ENCODE results near the gene TXNL1. TPM values are rescaled to one million over a fixed set of nuclear protein-coding genes. Genes with fewer than 3 reads are reported as not detected.

The TXNL1 gene
- total RNA-seq, 1 experiment from 2014 or later, result 90.4 TPM

DNA sequence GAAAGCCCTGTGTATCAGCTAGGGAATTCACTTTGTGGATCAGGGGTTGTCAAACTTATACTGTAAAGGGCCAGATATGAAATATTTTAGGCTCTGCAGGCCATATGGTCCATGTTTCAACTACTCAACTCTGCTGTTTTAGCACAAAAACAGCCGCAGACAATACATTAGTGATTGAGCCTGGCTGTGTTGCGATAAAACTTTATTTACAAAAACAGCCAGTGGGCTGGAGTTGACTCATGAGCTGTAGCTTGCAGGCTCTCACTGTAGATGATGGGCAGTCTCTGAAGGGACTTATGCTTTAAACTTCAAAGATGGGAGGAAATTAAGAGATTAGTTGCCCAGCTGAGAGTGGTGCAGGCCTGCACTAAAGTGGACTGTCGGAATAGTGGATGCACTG is 45.9 kb upstream of the TXNL1 start:
- H3K56ac ChIP-seq (ENCODE audit: insufficient read length, low read depth, low read length), result no peak overlapping the region
- no peak overlapping the region for H2BK15ac ChIP-seq (ENCODE audit: low read depth, low read length)
- H3K9me3 ChIP-seq (ENCODE audit: control insufficient read depth, low read depth, low read length), result no peaks in the 10 kb centered on the region
- H2BK20ac ChIP-seq (ENCODE audit: low read depth, low read length, poor library complexity, severe bottlenecking), result no peak overlapping the region
- H2AFZ ChIP-seq (ENCODE audit: low read length), result no peak overlapping the region
- no peak overlapping the region for H3K27ac ChIP-seq (ENCODE audit: insufficient read length, low read depth, low read length)
- no peak for DNase-seq
- no peak overlapping the region for H3K23ac ChIP-seq (ENCODE audit: insufficient read length, low read depth, low read length)
- no peak overlapping the region for H2BK120ac ChIP-seq (ENCODE audit: low read depth, low read length, poor library complexity, severe bottlenecking)
- H3K36me3 Mint-ChIP-seq (ENCODE audit: insufficient read depth in 1 of 3, low read depth in 3 of 3), result no peaks in the 10 kb centered on the region
- no peak overlapping the region for H2AK5ac ChIP-seq (ENCODE audit: insufficient read length, low read length)
- no peak overlapping the region for H4K5ac ChIP-seq (ENCODE audit: insufficient read length, low read depth, low read length)
- TF ChIP-seq, protein P1, sequence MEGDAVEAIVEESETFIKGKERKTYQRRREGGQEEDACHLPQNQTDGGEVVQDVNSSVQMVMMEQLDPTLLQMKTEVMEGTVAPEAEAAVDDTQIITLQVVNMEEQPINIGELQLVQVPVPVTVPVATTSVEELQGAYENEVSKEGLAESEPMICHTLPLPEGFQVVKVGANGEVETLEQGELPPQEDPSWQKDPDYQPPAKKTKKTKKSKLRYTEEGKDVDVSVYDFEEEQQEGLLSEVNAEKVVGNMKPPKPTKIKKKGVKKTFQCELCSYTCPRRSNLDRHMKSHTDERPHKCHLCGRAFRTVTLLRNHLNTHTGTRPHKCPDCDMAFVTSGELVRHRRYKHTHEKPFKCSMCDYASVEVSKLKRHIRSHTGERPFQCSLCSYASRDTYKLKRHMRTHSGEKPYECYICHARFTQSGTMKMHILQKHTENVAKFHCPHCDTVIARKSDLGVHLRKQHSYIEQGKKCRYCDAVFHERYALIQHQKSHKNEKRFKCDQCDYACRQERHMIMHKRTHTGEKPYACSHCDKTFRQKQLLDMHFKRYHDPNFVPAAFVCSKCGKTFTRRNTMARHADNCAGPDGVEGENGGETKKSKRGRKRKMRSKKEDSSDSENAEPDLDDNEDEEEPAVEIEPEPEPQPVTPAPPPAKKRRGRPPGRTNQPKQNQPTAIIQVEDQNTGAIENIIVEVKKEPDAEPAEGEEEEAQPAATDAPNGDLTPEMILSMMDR (conservative IDR thresholded peaks at IDR 0.05), result no peak
- H3K23me2 ChIP-seq (ENCODE audit: insufficient read length, low read depth, low read length, poor library complexity, severe bottlenecking), result no peaks in the 10 kb centered on the region
- WGBS (ENCODE audit: extremely low coverage, insufficient read length, low lambda C conversion rate), result no CpG with 5 or more reads among the region's 3 CpGs
- no peaks in the 10 kb centered on the region for H3K27me3 Mint-ChIP-seq (ENCODE audit: low read depth)
- no peak overlapping the region for H2BK5ac ChIP-seq (ENCODE audit: insufficient read length, low read length)
- no peak overlapping the region for H3K14ac ChIP-seq (ENCODE audit: insufficient read depth, low read length)
- H3K9me3 Mint-ChIP-seq, result no peaks in the 10 kb centered on the region
- H4K20me1 ChIP-seq (ENCODE audit: control insufficient read depth, insufficient read depth, insufficient read length), result no peaks in the 10 kb centered on the region
- no peak overlapping the region for H3K9ac ChIP-seq (ENCODE audit: extremely low read depth, insufficient read length, low read length)
- no peaks in the 10 kb centered on the region for H3K4me1 ChIP-seq (ENCODE audit: insufficient read depth, low read length)
- no peaks in the 10 kb centered on the region for H3K79me2 ChIP-seq (ENCODE audit: insufficient read depth, low read length)
- H3K27me3 ChIP-seq (ENCODE audit: insufficient read depth, low read length), result no peaks in the 10 kb centered on the region
- no peak overlapping the region for H3K27ac Mint-ChIP-seq
- no peak overlapping the region for H3K4me3 Mint-ChIP-seq
- H3T11ph ChIP-seq (ENCODE audit: low read length), result no peak overlapping the region
- H4K91ac ChIP-seq (ENCODE audit: insufficient read length, low read depth, low read length), result no peak overlapping the region
- no peaks in the 10 kb centered on the region for H3K4me1 Mint-ChIP-seq
- H3K4ac ChIP-seq (ENCODE audit: low read depth, low read length), result no peak overlapping the region
- H3K79me1 ChIP-seq (ENCODE audit: insufficient read depth, low read depth, low read length, poor library complexity, severe bottlenecking), result no peaks in the 10 kb centered on the region
- no peak overlapping the region for H2BK12ac ChIP-seq (ENCODE audit: insufficient read length, low read depth, low read length)
- no peak overlapping the region for H4K8ac ChIP-seq (replicated peaks; ENCODE audit: insufficient read length, low read depth, low read length)
- H3K18ac ChIP-seq (ENCODE audit: insufficient read length, low read depth, low read length), result no peak overlapping the region
- no peak overlapping the region for H3K4me2 ChIP-seq (ENCODE audit: insufficient read depth, insufficient read length, low read length)
